ENCODE data around the gene STX1B. TPM values are rescaled to one million over a fixed set of nuclear protein-coding genes. Genes with fewer than 3 reads are reported as not detected.

Gene STX1B
- total RNA-seq, 1 donor from 2014 or later, result under 0.01 TPM

DNA sequence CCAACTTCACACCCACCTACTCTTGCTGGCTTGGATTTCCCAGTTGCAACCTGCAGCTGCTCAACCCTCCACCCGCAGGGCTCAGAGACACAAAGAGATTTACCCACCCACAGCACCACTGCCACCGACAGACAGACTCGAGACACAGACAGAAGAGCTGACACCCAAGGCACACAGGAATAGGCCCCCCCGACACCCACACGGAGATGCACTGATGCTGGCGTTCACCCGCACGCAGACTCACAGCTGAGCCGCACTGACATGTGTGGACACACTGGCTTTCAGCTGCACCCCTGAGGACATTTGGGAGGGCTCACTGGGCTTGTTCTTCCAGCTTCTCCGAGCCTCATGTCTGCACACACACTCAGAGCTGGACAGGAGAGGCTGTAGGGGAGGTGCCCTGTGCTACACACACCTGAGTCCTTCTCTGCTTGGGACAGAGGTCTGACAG lies 8.2 kb downstream of the STX1B start:
- no peak for FAIRE-seq
- H3K4me3 ChIP-seq (ENCODE audit: low read depth, low read length), result no peak overlapping the region
- no peaks in the 10 kb centered on the region for H3K36me3 ChIP-seq (ENCODE audit: control insufficient read depth, insufficient read depth, low read length)
- TF ChIP-seq, protein P1, sequence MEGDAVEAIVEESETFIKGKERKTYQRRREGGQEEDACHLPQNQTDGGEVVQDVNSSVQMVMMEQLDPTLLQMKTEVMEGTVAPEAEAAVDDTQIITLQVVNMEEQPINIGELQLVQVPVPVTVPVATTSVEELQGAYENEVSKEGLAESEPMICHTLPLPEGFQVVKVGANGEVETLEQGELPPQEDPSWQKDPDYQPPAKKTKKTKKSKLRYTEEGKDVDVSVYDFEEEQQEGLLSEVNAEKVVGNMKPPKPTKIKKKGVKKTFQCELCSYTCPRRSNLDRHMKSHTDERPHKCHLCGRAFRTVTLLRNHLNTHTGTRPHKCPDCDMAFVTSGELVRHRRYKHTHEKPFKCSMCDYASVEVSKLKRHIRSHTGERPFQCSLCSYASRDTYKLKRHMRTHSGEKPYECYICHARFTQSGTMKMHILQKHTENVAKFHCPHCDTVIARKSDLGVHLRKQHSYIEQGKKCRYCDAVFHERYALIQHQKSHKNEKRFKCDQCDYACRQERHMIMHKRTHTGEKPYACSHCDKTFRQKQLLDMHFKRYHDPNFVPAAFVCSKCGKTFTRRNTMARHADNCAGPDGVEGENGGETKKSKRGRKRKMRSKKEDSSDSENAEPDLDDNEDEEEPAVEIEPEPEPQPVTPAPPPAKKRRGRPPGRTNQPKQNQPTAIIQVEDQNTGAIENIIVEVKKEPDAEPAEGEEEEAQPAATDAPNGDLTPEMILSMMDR (IDR thresholded peaks at IDR 0.05; ENCODE audit: insufficient read depth, low read length, severe bottlenecking), result no peak
- peak; percentile 67 for DNase-seq (ENCODE audit: low read depth)
- H3K27me3 ChIP-seq (ENCODE audit: control insufficient read depth, insufficient read depth, low read length), result no peaks in the 10 kb centered on the region

DNA sequence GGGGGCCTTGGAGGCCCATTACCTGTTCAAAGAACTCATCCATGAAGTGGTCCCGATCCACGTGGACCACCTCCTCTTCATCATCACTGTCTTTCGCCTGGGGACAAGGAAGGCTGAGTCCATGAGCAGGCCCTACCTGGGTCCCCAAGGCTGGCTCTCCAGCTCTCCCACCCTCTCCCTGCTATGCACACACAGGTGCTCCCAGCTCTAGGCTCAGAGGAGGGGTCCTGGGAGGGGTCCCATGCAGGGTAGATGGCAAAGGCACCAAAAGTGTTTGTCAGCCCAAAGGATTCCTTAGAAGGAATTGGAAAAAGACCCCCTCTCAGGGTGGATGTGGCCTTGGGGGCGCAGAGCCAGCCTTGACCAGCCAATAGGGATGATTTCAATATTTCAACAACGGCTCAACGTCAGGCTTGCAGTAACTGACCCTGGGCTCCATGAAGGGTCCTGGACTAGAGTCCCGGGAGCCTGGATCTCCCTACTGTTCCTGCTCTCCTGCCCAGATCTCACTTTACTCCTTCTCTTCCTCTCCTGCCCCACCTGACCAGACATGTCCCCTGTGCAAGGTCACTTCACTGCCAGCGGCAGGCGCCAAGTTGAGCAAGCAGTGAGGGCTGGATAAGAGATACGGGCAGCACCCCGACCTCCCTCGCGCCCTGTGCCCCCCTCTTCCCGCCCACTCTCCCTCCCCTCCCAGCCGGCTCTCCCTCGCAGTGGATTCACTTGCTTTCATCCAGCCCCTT lies 8.8 kb downstream of the STX1B start:
- DNase-seq (ENCODE audit: low read depth) (no peak), FAIRE-seq (no peak)
- no peak overlapping the region for H3K4me3 ChIP-seq (ENCODE audit: low read depth, low read length)
- no peaks in the 10 kb centered on the region for H3K27me3 ChIP-seq (ENCODE audit: control insufficient read depth, insufficient read depth, low read length)
- TF ChIP-seq, protein P1 (IDR thresholded peaks at IDR 0.05; ENCODE audit: insufficient read depth, low read length, severe bottlenecking), result no peak
- no peaks in the 10 kb centered on the region for H3K36me3 ChIP-seq (ENCODE audit: control insufficient read depth, insufficient read depth, low read length)

DNA sequence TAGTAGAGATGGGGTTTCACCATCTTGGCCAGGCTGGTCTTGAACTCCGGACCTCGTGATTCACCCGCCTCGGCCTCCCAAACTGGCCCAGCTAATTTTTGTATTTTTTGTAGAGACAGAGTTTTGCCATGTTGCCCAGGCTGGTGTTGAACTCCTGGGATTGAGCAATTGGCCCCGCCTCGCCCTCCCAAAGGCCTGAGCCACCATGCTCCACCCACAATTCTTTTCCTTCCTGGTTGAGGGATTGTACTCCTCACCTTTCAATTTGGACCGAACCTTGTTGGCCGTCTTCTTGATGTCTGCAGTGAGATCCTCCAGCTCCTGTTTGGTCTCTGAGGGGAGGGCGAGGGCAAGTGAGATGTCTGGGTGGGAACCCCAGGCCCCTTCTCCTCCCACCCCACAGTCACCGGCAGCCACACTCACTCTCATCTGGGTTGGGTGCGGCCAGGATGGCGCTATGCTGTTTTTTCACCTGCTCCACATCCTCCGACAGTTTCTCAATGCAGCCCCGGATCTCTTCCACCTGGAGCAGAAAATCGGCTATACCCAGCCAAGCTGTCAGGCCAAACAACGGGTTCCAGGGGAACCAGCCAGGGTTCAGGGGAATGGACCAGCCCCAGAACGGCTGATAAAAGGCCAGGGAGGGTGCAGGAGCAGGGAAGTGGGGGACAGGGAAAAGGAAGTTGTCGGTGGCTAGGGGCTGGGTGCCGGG lies 9.6 kb downstream of the STX1B start:
- DNase-seq (ENCODE audit: low read depth), result no peak
- no peak for FAIRE-seq
- no peak overlapping the region for H3K4me3 ChIP-seq (ENCODE audit: low read depth, low read length)

DNA sequence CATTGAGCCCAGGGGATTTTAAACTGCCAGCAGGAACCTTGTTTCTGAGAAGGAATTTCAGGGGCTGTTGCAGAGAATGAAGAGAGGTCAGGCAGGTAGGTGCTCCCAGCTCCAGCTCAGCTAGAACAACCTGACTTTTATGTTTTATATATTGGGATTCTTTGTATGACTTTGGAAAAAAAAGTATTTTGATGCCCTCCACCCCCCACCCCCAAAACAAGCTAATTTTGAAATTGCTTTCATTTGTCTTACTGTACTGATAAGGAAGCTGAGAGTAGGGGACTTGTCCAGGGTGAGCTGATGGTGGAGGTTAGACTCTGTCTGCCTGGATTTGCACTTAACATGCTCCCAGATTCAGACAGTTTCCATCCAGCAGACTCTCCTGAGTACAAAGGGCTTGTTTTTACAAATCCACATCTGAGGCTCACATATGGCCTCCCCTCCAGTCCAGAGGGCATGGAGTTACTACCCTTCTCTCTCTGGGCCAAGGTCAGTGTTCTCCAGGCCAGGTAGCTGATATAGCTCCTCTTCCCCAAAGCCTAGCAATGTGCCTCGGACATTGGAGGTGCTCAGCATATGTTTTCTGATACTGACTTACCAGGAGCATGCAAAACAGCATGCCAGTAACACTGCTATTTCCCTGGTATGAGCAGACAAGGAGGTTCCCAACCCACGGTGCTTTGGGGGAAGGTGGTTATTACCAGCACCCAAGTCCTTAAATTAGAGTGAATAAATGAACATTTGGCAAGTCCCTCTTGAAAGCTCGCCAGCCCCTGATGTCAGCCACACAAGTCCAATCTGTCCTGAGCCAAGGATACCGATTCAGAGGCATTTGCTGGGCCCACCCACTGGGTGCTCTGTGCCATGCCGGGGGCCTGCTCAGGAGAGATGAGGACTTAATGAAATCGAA lies 11.3 kb downstream of the STX1B start:
- TF ChIP-seq, protein P1 (IDR thresholded peaks at IDR 0.05; ENCODE audit: insufficient read depth, low read length, severe bottlenecking), result no peak
- DNase-seq (ENCODE audit: low read depth) (no peak), FAIRE-seq (no peak)
- H3K4me3 ChIP-seq (ENCODE audit: low read depth, low read length), result no peak overlapping the region
- no peaks in the 10 kb centered on the region for H3K27me3 ChIP-seq (ENCODE audit: control insufficient read depth, insufficient read depth, low read length)
- no peaks in the 10 kb centered on the region for H3K36me3 ChIP-seq (ENCODE audit: control insufficient read depth, insufficient read depth, low read length)

More for the DNA sequence above, 9.6 kb downstream of the STX1B start:
- TF ChIP-seq, protein P1 (IDR thresholded peaks at IDR 0.05; ENCODE audit: insufficient read depth, low read length, severe bottlenecking), result no peak
- Histone ChIP-seq H3K36me3 (ENCODE audit: control insufficient read depth, insufficient read depth, low read length) (no peaks in the 10 kb centered on the region), H3K27me3 (ENCODE audit: control insufficient read depth, insufficient read depth, low read length) (no peaks in the 10 kb centered on the region)

DNA sequence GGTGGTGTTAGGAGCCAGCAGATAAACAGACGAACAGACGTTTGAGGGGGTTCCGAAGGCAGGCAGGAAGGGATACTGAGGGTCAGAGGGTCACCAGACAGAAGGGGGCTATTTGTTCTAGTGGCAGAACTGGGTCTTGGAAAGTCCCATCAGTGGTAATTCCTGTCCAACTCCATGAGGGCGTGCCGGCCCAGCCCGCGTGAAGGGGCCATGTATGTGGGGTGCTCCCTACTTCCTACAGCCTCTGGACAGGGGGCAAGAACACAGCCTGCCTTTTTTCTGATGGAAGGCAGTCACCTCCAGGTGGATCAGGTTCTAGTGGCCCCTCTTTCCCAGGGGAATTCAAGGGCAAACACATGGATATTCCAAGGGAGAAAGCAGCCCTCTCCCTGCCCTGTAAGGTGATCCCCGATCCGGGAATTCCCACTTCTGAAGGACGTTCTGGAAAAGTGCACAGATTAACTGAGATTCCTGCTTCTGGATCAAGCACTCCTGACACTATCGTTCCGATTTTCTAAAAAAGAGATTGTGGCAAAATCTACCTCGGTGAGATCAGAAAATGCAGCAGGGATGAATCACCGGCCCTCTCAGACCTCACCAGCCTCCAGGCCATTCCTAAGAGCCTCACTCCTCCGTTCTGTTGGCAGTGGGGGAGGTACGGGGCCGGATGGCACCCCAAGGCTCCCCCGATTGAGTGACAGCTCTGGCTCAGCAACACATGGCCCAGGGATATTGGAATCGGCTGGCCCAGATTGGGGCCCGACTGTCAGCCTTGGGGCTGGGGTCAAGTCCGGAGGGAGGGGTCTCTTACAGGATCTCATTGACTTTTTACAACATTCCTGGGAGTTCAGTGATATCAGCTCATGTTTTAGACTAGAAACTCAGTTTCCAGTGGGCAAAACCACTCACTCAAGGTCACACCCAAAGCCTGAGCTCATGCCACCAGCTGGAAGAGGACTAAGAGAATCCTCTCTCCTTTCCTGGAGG lies 12.4 kb downstream of the STX1B start:
- Histone ChIP-seq H3K27me3 (ENCODE audit: control insufficient read depth, insufficient read depth, low read length) (no peaks in the 10 kb centered on the region), H3K4me3 (ENCODE audit: low read depth, low read length) (peak overlapping the region; percentile 49), H3K36me3 (ENCODE audit: control insufficient read depth, insufficient read depth, low read length) (no peaks in the 10 kb centered on the region)
- TF ChIP-seq, protein P1 (IDR thresholded peaks at IDR 0.05; ENCODE audit: insufficient read depth, low read length, severe bottlenecking), result no peak
- DNase-seq (ENCODE audit: low read depth), result peak; percentile 90
- no peak for FAIRE-seq

Data from bronchial epithelial cell (primary cell).